Nucleus accumbens (tissue), 56 donors: ENCODE data around the gene RNF114.
"Not testable (repeated sequence)": the region's sequence is repeated elsewhere in the genome, so short reads cannot be mapped to it uniquely, and the experiment has no call there.

Experiments used
- DNase-seq, 56 donors: peaks; one replicate each; lab custom pipeline; 2025; lab: John Stamatoyannopoulos, UW

The RNF114 gene

GRCh38 chr20:49936153-49937026 lies at the start of gene RNF114:
RNF114 (plus strand) TSS chr20:49936397; CDS start chr20:49936413, 16 bp downstream.
- DNase-seq = peak in 55 of 56 donors; percentile 37 to 95 (median 86)

- DNase-seq = no peak
Measured at GRCh38 chr20:49886571-49887213, 49.5 kb upstream of the RNF114 start.

- DNase-seq = peak in 4 of 56 donors; percentile 34 to 49 (median 39)
Measured at GRCh38 chr20:49887251-49888211, 48.7 kb upstream of the RNF114 start.

GRCh38 chr20:49888212-49889000 lies 47.8 kb upstream of the RNF114 start:
- peak in 53 of 56 donors; percentile 26 to 89 (median 74) for DNase-seq

GRCh38 chr20:49889001-49889934 lies 46.9 kb upstream of the RNF114 start:
- no peak for DNase-seq

- DNase-seq = no peak
Measured at GRCh38 chr20:49889935-49890333, 46.3 kb upstream of the RNF114 start.

- DNase-seq = peak in 15 of 56 donors; percentile 10 to 54 (median 25)
Measured at GRCh38 chr20:49890471-49891361, 45.5 kb upstream of the RNF114 start.

GRCh38 chr20:49891476-49892110 lies 44.6 kb upstream of the RNF114 start:
- DNase-seq = no peak

- peak in 6 of 56 donors; percentile 12 to 39 (median 16) for DNase-seq
Measured at GRCh38 chr20:49892260-49892659, 43.9 kb upstream of the RNF114 start.

GRCh38 chr20:49892817-49893216 lies 43.4 kb upstream of the RNF114 start:
- no peak for DNase-seq

GRCh38 chr20:49893242-49894072 lies 42.7 kb upstream of the RNF114 start:
- no peak for DNase-seq

- DNase-seq = no peak
Measured at GRCh38 chr20:49894073-49894470, 42.1 kb upstream of the RNF114 start.

GRCh38 chr20:49895474-49896093 lies 40.6 kb upstream of the RNF114 start:
- DNase-seq = not testable (repeated sequence)

- no peak for DNase-seq
Measured at GRCh38 chr20:49896204-49896603, 40.0 kb upstream of the RNF114 start.

GRCh38 chr20:49899541-49900383 lies 36.4 kb upstream of the RNF114 start:
- no peak for DNase-seq
